ENCODE data around the gene RBPJ.
"Not testable (repeated sequence)": the region's sequence is repeated elsewhere in the genome, so short reads cannot be mapped to it uniquely, and the experiment has no call there.

RBPJ gene

DNA sequence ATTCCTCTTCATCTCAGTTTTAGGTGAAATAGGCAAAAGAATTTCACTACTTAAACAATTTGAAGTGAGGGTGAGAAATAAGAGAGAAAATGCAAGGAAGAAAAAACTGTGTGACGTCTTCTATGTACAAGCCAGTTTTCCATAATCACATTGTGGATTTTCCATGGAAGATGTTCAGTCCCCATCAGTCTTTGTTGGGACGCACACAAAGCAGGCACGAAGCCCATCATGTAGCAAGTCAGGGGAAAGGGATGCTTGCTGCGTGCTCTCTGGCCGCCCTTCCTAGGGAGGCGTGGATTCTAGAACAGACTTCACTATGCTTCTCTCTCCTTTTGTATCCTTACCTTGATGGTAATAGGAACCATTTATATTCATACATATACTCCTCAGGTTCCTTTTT lies 54.7 kb downstream of the RBPJ start:
- no peak for DNase-seq (ENCODE audit: low read depth, low spot score)

DNA sequence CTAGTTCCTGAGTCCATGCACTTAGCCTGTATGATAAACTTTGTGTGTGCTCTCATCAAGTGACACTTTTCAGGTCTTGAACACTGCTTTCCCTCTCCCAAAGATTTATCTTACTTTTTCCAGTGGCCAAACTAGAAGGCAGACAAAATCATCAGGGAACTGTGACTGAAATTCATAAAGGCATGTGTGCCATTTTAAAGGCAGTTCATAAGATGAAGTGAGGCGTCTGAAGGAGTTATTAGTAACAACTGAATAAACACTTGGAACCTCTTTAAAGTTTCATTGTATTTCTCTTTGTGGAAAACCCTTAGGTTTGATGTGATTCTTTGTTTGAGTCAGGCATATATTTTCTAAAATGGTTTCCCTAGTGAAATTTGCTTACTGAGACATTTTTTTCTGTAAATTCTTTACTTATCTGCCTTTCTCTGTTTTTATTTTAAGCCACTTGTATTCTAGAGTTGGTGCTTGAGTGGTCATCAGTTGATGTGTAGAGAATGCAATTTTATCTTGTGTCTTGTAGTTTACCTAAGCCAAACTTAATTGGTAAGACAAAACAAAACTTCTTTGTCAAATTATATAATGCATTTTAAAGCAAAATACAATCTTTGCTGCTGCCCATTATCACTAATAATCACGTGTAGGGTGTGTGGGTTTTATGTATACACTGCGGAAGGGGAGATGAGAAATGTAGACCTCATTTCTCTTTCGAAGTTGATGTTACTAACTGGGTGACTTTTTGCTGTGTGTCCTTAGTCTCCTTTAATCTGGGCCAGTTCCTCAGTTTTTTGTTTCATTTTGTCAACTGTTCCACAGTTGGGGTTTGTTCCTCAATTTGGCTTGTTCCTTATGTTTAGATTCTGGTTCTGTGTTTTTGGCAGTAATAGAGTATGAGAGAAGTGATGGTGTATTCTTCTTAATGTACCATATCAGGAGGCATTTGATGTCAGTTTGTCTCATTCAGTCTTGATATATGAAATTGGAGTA lies 56.8 kb downstream of the RBPJ start:
- DNase-seq (ENCODE audit: low read depth, low spot score): no peak

DNA sequence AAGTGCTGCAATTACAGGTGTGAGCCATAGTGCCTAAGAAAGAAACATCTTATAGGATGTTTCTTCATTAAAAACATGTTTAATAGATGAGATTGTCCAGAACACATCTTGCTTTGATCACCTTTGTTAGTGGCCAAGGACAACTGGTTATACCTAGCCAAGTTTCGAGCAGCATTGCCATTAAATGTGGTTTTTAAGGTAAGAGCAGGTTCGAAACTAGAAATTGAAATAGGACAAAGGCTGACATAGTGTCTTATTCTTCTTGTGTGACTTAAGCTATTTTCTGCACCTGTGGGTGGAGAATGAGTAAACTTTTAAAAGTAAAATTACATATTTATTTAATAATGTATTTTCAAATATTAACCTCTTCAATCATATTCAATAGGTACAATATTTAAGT lies 59.0 kb downstream of the RBPJ start:
- no peak for DNase-seq (ENCODE audit: low read depth, low spot score)

DNA sequence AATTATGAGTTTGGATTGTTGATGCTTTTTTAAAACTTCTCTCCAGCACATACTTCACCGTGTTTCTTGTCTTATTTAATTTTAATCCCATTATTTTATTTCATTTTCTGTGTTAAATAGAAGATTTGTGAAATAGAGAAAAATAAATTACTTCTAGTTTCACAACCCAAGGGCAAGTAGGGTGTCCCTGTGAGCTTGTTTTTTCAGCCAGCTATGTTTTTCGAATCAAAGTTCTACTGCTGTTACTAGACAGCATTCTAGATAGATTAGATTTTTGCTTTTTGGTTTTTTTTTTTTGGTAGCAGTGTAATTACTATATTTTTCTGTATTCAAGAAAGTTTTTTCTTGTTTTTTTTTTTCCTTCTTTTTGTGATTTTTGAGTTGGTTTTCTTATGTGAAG lies 59.9 kb downstream of the RBPJ start:
- no peak for DNase-seq (ENCODE audit: low read depth, low spot score)

DNA sequence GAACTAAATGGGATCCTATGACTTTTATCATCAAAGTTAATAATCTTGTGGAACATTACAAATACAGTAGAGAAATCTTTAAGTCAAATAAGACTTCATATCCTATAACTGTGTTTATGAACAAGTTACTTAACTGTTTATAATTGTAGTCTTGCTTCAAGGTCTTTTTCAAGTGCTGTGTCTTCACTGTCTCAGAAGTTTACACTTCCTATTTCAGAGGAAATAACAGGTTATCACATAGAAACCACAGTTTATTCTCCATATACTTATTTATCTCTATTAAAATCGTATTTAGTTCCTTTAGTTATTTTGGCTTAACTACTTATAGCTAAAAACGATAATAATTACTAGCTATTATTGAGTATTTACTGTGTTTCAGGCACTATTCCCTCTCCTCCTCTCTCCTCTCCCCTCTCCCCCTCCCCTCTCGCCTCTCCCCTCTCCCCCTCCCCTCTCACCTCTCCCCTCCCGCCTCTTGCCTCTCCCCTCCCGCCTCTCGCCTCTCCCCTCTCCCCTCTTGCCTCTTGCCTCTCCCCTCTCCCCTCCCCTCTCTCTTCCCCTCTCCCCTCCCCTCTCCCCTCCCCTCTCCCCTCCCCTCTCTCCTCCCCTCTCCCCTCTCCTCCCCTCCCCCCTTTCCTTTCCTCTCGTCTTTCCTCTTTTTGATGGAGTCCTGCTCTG lies 63.7 kb downstream of the RBPJ start:
- no peak for DNase-seq (ENCODE audit: low read depth, low spot score)

DNA sequence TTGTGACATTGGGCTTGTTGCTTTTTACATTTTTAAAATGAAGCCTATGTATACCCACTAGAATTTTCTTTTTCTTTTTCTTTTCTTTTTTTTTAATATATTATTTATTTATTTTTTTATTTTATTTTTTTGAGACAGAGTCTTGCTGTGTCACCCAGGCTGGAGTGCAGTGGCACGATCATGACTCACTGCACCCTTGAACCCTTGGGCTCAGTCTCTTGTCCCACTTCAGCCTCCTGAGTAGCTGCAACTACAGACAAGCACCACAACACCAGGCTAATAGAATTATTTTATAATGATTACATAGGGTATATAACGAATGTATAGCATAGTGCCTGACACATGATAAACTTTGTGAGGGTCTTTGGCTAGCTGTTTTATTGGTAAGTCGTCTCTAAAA lies 64.9 kb downstream of the RBPJ start:
- no peak for DNase-seq (ENCODE audit: low read depth, low spot score)

DNA sequence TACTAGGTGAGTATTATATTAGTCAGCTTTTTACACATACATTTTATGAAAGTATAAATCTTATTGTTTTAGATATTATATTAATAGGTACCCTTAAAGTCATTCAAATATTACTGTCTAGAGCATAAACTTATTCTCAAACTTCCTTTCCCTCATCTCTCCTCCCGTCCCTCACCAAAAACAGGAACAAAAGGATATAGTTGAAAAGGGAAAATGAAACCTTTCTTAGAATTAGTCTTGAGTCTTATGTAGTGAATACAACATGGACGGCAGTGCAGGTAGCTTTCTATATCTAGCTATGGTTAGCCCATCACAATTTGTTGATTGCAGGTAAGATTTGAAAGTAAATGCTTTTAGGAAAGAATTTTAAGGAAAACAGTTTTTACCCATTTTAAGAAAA lies 65.6 kb downstream of the RBPJ start:
- DNase-seq (ENCODE audit: low read depth, low spot score): no peak

DNA sequence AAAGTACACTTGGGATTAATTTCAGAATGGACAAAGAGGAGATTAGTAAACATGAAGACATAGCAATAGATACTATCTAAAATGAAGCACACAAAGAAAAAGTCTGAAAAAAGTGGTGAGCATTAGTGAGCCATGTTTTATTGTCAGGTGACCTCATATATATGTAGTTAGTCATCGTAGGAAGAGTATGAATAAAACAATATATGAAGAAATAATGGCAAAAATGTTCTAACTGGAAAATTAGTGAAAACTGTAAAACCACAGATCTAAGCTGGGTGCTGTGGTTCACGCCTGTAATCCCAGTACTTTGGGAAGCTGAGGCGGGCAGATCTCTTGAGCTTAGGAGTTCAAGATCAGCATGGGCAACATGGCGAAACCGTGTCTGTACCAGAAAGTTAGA lies 67.9 kb downstream of the RBPJ start:
- DNase-seq (ENCODE audit: low read depth, low spot score): no peak

DNA sequence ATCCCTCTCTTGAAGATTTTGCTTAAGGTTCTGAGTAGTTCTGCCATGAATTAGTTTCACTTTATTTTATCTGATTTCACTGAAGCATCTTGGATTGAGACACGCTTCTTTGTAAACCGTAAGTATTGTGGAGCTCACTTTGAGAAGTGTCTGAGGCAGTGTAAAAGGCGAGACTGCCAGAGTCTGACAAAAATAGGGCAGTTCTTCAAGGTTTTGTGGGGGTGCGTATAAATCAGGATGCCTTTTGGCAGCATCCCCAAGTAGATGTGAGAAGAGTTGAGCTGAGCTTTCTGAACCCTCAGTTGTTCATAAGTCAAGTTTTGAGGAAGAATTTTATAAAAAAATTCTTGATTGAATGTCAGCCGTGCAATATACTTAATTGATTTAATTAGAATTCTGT lies 76.3 kb downstream of the RBPJ start:
- DNase-seq (ENCODE audit: low read depth, low spot score): no peak

DNA sequence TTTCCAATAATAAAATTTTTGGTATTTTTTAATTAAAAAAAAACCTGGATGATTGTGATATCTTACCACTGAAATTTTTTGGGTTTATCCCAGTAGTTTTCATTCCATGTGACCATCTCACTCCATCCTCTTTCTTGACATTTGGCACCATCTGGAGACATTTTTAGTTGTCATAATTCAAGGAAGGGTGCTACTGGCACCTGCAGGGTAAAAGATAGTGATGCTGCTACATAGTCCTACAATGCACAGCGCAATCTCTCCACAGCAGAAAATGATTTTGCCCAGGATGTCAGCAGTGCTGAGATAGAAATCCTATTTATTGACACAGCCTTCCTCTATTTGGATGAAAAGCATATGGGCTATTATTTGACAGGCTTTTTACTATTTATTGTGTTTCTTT lies 79.3 kb downstream of the RBPJ start:
- no peak for DNase-seq (ENCODE audit: low read depth, low spot score)

DNA sequence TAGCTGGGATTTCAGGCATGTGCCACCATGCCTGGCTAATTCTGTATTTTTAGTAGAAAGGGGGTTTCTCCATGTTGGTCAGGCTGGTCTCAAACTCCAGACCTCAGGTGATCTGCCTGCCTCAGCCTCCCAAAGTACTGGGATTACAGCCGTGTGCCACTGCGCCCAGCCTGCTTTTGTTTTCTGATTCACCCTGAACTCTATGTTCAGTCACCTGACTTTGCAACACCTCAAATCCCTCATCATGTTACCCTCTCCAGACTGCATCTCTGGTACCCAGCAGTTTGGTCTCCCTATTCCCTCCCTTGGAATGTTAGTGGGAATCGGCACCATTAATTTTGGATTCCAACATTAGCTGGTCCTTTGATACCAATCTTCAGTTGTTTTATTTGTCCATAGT lies 81.2 kb downstream of the RBPJ start:
- DNase-seq (ENCODE audit: low read depth, low spot score): not testable (repeated sequence)

DNA sequence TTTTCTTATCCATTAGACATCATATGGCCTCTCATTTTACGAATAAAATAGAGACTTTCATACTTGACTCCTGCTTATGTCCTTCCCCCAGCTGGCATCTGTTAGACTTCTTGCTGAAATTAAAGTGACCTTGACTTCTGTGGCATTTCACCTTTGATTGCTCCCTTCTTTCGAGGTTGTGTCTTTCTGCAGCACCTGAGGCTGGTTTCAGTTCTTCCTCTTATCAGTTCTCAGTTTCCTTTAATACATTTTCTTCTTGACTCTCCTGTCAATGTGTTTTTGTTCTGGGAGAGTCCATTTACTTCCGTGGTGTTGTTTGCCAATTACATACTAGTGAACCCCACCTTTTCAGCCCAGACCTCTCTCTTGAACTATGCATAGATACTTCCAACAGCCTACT lies 81.6 kb downstream of the RBPJ start:
- no peak for DNase-seq (ENCODE audit: low read depth, low spot score)

DNA sequence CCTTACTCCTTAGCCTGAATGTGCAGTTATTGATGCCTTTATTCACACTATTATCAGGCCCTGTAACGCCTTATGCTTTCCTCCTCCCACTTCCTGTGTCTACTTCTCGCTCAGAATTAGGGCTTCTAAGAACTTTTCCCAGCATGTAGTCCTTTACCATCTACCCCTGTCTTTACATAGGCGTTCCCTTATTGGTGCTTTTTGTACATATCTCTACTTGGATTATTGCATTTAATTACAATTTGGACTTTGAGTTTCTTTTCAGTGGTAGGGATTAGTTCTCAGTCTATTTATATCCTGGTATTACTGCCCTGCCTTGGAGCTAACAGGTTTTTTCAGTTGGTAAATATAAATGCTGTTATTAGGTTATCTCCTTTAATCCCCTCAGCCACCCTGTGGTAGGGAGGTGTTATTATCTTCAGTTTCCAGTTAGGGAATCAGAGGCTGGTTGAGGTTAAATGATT lies 84.0 kb downstream of the RBPJ start:
- DNase-seq (ENCODE audit: low read depth, low spot score): no peak

DNA sequence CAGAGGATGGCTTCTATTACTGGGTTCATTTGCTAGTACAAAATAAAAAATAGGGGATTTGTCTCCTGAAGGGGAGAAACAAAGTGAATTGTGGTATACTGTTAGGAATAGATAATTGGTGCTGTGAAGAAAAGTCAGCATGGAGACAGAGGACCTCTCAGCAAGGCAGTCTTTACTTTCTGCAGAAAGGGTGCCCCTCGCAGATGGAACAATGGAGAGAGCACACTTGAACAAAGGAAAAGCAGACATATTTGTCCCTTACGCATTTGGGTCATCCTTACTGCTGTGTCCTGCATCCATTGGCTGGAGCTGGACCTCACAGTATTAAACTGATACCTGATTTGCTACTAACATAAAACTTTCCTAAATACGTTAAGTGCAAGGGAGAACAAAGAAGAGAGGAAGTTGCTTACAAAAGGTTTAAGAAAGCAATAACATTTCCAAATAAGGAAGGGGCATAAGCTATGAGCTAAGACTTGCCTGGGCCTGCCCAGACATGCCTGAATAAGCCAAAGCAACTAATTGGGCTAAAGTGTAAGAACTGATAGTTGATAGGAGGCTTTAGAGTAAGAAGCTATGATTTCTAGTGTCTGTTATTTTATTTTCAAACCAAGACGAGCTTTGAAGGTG lies 85.6 kb downstream of the RBPJ start:
- DNase-seq (ENCODE audit: low read depth, low spot score): no peak

DNA sequence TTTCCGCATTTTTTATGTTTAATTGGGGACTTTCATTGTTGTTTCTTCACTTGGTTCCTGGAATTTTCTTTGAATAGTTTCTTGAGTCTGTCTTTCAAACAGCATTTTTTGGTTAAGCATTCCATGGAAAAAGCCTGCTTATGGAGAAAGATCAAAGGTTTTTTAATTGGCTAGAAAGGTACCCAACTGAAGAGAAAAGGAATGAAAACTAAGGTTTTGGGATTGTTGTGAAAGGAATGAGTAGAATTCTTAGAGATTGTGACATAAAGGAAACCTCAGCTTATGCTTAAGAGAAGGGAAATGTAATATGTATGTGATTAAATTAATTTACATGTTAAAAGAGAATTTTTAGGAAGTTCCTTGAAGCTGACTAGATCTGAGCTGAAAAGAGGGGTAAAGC lies 86.7 kb downstream of the RBPJ start:
- DNase-seq (ENCODE audit: low read depth, low spot score): no peak

DNA sequence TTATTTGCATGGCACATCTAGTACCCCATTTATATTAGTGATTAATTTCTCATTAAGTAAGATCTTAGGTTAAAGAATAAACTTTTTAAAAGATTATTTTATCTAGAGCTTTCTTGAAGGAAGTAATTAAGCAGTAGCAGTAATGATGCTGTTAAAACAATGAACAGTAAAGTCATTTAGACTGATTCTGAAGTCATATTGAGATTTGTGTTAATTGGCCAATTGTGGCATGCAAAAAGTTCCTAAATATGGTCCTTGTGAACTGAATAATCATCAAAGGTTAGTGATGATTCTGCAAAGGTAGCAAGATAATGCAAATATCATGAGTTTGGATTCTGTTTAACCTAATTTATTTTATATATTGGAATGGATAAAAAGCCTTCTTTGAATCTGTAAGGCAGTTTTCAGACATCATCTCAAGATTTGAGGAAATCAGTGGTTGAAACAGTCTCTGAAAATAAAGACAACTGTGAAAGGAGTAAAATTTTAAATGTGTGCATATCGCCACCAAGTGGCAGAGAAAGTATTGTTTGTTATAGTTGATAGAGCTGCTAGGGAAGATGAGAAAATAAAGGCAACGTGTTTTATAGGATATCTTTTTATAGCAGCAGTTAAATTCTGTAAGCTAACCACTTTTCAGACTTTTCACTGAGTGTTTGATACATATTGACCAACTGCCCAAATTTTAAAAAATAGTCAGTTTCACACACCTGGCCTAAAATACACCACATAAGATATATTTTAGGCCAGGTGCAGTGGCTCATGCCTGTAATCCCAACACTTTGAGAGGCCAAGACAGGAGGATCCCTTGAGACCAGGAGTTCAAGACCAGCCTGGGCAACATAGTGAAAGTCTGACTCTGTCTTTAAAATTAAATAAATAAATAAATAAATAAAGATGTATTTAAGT lies 89.8 kb downstream of the RBPJ start:
- no peak for DNase-seq (ENCODE audit: low read depth, low spot score)

DNA sequence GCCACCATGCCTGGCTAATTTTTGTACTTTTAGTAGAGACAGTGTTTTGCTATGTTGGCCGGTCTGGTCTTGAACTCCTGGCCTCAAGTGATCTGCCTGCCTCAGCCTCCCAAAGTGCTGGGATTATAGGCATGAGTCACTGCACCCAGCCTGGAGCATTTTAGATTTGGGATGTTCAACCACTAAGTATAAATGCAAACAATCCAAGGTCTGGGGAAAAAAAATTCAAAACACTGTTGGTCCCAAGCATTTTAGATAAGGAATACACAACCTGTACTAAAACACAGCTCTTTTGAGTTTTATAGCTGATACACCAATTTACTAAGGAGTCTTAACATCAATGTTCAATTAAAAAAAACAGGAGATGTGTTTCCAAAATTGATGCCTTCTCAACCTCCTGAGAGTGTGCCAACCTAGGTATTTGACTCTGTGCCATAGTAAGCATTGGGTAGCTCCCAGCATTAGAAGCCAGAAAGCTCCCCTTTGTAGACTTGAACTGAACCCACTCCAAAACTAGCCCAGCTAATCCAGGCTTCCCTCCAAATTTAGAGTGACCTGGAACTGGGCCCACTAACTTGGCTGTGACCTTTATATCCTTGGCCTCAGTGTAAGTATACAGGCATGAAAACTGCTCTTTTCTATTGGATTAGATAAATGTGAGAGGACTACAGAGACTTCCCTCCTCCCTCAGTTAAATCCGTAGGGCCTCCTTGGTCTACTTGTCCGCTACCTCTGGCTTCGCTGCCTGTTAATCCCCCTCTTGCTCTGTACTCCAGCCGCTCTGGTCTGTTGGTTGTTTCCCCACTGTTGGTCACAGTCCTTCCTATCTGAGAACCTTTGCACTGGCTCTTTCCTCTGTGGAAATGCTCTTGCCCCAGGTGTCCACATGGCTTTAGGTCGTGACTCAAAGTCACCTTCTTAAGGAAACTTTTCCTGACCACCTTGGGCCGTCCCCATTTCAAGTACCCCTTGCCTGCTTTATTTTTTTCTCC lies 91.9 kb downstream of the RBPJ start:
- DNase-seq (ENCODE audit: low read depth, low spot score): no peak

DNA sequence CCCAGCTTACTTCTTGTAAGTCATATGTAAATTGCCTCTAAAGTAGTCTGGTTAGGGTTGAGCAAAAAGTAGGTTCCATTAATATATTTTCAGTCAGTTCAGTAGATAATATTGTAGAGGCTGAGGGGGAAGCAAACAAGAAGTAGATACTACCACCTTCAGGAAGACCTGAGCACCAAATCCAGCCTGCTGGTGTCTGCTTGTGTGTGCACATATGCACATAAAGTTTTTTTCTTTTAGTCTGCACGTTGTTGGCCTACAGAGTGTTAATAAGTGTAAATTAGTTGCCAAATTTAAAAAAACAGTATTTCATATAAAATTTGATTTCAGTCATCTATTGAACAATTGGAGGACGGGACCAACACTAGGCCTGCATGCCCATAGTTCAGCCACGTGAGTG lies 92.8 kb downstream of the RBPJ start:
- DNase-seq (ENCODE audit: low read depth, low spot score): no peak

DNA sequence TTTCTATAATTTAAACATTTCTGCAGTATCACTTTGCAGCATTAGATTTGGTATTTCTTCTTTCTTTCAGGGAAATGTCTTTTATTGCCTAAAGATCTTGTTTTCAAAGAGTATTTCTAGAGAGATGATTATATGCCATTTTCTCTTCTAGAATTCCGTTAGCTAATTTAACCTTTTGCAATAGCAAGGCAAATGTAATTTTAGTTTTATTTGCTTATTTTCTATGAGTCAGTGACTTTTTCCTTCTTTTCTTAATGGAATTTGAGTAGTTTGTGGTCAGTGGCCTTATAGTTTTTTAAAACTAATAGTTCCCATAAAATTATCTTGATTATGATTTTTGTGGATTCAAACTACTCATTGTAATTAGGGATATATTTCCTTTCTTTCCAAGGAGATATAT lies 97.3 kb downstream of the RBPJ start:
- no peak for DNase-seq (ENCODE audit: low read depth, low spot score)

DNA sequence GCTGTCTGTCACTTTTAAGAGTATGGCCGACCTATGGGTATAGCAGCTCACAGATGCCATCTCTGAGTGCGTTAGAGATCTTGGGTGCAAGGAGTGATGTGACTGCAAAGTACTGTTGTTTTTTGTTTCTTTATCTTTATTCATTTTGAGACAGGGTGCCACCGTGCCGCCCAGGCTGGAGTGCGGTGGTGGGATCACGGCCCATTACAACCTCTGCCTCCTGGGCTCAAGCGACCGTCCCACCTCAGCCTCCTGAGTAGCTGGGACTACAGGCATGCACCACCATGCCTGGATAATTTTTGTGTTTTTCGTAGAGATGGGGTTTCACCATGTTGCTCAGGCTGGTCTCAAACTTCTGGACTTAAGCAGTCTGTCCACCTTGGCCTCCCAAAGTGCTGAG lies 98.0 kb downstream of the RBPJ start:
- no peak for DNase-seq (ENCODE audit: low read depth, low spot score)
